Measurements from ENCODE around the gene KCNJ12.
"Not testable (repeated sequence)": the region's sequence is repeated elsewhere in the genome, so short reads cannot be mapped to it uniquely, and the experiment has no call there.

KCNJ12 gene

GRCh38 chr17:21387616-21388015, 11.5 kb downstream of the KCNJ12 start:
- no peak for DNase-seq (ENCODE audit: low read depth)

GRCh38 chr17:21388066-21388465, 11.9 kb downstream of the KCNJ12 start:
- no peak for DNase-seq (ENCODE audit: low read depth)

GRCh38 chr17:21388944-21389343, 12.8 kb downstream of the KCNJ12 start:
- no peak for DNase-seq (ENCODE audit: low read depth)

GRCh38 chr17:21389394-21389793, 13.2 kb downstream of the KCNJ12 start:
- DNase-seq (ENCODE audit: low read depth), result no peak

GRCh38 chr17:21390294-21390693, 14.1 kb downstream of the KCNJ12 start:
- no peak for DNase-seq (ENCODE audit: low read depth)

GRCh38 chr17:21392266-21392665, 16.1 kb downstream of the KCNJ12 start:
- no peak for DNase-seq (ENCODE audit: low read depth)

GRCh38 chr17:21394265-21394664, 18.1 kb downstream of the KCNJ12 start:
- no peak for DNase-seq (ENCODE audit: low read depth)

- no peak for DNase-seq (ENCODE audit: low read depth)
Observed at GRCh38 chr17:21395764-21396163, 19.6 kb downstream of the KCNJ12 start.

- no peak for DNase-seq (ENCODE audit: low read depth)
Observed at GRCh38 chr17:21396237-21396636, 20.1 kb downstream of the KCNJ12 start.

- DNase-seq (ENCODE audit: low read depth), result no peak
Observed at GRCh38 chr17:21397341-21398190, 21.4 kb downstream of the KCNJ12 start.

- no peak for DNase-seq (ENCODE audit: low read depth)
Observed at GRCh38 chr17:21399474-21400186, 23.5 kb downstream of the KCNJ12 start.

GRCh38 chr17:21400187-21400569, 24.0 kb downstream of the KCNJ12 start:
- DNase-seq (ENCODE audit: low read depth), result not testable (repeated sequence)

GRCh38 chr17:21400816-21401593, 24.8 kb downstream of the KCNJ12 start:
- DNase-seq (ENCODE audit: low read depth), result no peak

GRCh38 chr17:21402166-21402571, 26.0 kb downstream of the KCNJ12 start:
- DNase-seq (ENCODE audit: low read depth), result not testable (repeated sequence)

- DNase-seq (ENCODE audit: low read depth), result not testable (repeated sequence)
Observed at GRCh38 chr17:21402926-21403325, 26.8 kb downstream of the KCNJ12 start.

GRCh38 chr17:21404106-21404505, 27.9 kb downstream of the KCNJ12 start:
- DNase-seq (ENCODE audit: low read depth), result not testable (repeated sequence)

GRCh38 chr17:21404539-21404938, 28.4 kb downstream of the KCNJ12 start:
- DNase-seq (ENCODE audit: low read depth), result not testable (repeated sequence)

GRCh38 chr17:21404956-21405731, 29.0 kb downstream of the KCNJ12 start:
- DNase-seq (ENCODE audit: low read depth), result not testable (repeated sequence)

GRCh38 chr17:21405904-21406400, 29.8 kb downstream of the KCNJ12 start:
- DNase-seq (ENCODE audit: low read depth), result not testable (repeated sequence)

GRCh38 chr17:21406616-21407404, 30.7 kb downstream of the KCNJ12 start:
- DNase-seq (ENCODE audit: low read depth), result not testable (repeated sequence)

GRCh38 chr17:21407752-21408151, 31.6 kb downstream of the KCNJ12 start:
- not testable (repeated sequence) for DNase-seq (ENCODE audit: low read depth)
